A549 (cell line): ENCODE data around the gene ETNPPL. TPM values are rescaled to one million over a fixed set of nuclear protein-coding genes. Genes with fewer than 3 reads are reported as not detected.

Source experiments
- ATAC-seq, 2 experiments: fragments of 200-7000 bp in 1 of 2; fragments of >200 bp in 1 of 2; cut with Nextera tagmentation in 1 of 2; cut with Tn5 transposase in 1 of 2; 3 replicates each; pipeline versions ENCODE4 v1.8.0 to v1.9.1; 2018 to 2020; ENCODE audit warnings: mild to moderate bottlenecking in 1 of 2, moderate library complexity in 1 of 2
- CTCF ChIA-PET: fragments of 300-600 bp; sonication (Branson Sonifier 250); formaldehyde crosslinking; extraction: SDS; loops from one replicate; lab custom pipeline; 2021; ENCODE audit warnings: antibody characterized with exemption, inconsistent platforms; lab: Yijun Ruan, JAX
- POLR2A ChIA-PET: fragments of 350-600 bp; formaldehyde crosslinking; extraction: SDS; loops from one replicate; lab custom pipeline; 2021; ENCODE audit warnings: antibody characterized with exemption, inconsistent platforms; lab: Yijun Ruan, JAX
- DNase-seq, 2 experiments: peaks; one replicate each; pipeline versions ENCODE4 v3.0.0 to v3.0.0-alpha.2; 2011 to 2016; ENCODE audit warnings: low read depth in 1 of 2, low spot score in 1 of 2
- FAIRE-seq: peaks from 2 replicates; lab custom pipeline; 2011; peaks lifted over from hg19 to GRCh38; lab: Jason Lieb, UNC
- H3K27ac ChIP-seq, 2 experiments: fragments of >200 bp; sonication (Bioruptor Twin); formaldehyde crosslinking; 3 replicates each; pipeline ENCODE4 v1.5.1; 2016 to 2017
- H3K4me1 ChIP-seq: fragments of >200 bp; sonication (Bioruptor Twin); formaldehyde crosslinking; 3 replicates; pipeline ENCODE4 v1.6.1; 2016
- H3K4me2 ChIP-seq: fragments of >200 bp; sonication (Bioruptor Twin); formaldehyde crosslinking; 3 replicates; pipeline ENCODE4 v1.6.1; 2016
- H3K4me3 ChIP-seq: fragments of >200 bp; sonication (Bioruptor Twin); formaldehyde crosslinking; 3 replicates; pipeline ENCODE4 v1.5.1; 2016
- H3K9me3 ChIP-seq: fragments of >200 bp; sonication (Bioruptor Twin); formaldehyde crosslinking; 3 replicates; pipeline ENCODE4 v1.6.1; 2016
- CBX8 ChIP-seq: fragments of 200-600 bp; sonication (generic); IDR thresholded peaks from 2 replicates; pipeline ENCODE4 v1.6.1; 2016
- CEBPB ChIP-seq, 2 experiments: fragments of >200 bp in 1 of 2; sonication (Bioruptor Twin) in 1 of 2; formaldehyde crosslinking in 1 of 2; IDR thresholded peaks; 2 replicates each; pipeline ENCODE4 v1.6.1; 2012 to 2016
- CHD4 ChIP-seq: fragments of 200-600 bp; sonication (generic); IDR thresholded peaks from 2 replicates; pipeline ENCODE4 v1.6.1; 2016; ENCODE audit warnings: antibody characterized with exemption, mild to moderate bottlenecking, borderline replicate concordance
- EHF ChIP-seq: fragments of 250-450 bp; sonication (Bioruptor Pico); IDR thresholded peaks from 2 replicates; pipeline ENCODE4 v1.5.0; 2020; ENCODE audit warnings: mild to moderate bottlenecking
- ELK1 ChIP-seq: fragments of 150-350 bp; IDR thresholded peaks from 2 replicates; pipeline ENCODE4 v1.6.1; 2014; ENCODE audit warnings: low read depth, mild to moderate bottlenecking, low read length
- FOSB ChIP-seq: fragments of 250-450 bp; sonication (Bioruptor Pico); IDR thresholded peaks from 2 replicates; pipeline ENCODE4 v1.5.0; 2020; ENCODE audit warnings: mild to moderate bottlenecking, moderate library complexity
- HOXA7 ChIP-seq: fragments of 250-450 bp; sonication (Bioruptor Pico); IDR thresholded peaks from 2 replicates; pipeline ENCODE4 v1.5.0; 2020; ENCODE audit warnings: mild to moderate bottlenecking, moderate library complexity
- HOXB5 ChIP-seq: fragments of 250-450 bp; sonication (Bioruptor Pico); IDR thresholded peaks from 2 replicates; pipeline ENCODE4 v1.5.0; 2020; ENCODE audit warnings: mild to moderate bottlenecking, moderate library complexity
- JUN ChIP-seq, 2 experiments: fragments of >200 bp; sonication (Bioruptor Twin); formaldehyde crosslinking; IDR thresholded peaks; 2 replicates in 1 of 2; 3 replicates in 1 of 2; pipeline ENCODE4 v1.6.1; 2016 to 2017
- KDM1A ChIP-seq: fragments of 200-600 bp; sonication (generic); IDR thresholded peaks from 2 replicates; pipeline ENCODE4 v1.6.1; 2016; ENCODE audit warnings: low read depth, mild to moderate bottlenecking
- MAFK ChIP-seq: fragments of 450-650 bp; IDR thresholded peaks from 2 replicates; pipeline ENCODE4 v1.6.1; 2014; ENCODE audit not compliant: partially characterized antibody
- MAZ ChIP-seq: fragments of 150-350 bp; IDR thresholded peaks from 2 replicates; pipeline ENCODE4 v1.6.1; 2014; ENCODE audit warnings: antibody characterized with exemption, low read depth, low read length, borderline replicate concordance
- MYC ChIP-seq: IDR thresholded peaks from 2 replicates; pipeline ENCODE4 v1.6.1; 2012; ENCODE audit warnings: mild to moderate bottlenecking, inconsistent platforms, low read length, improper control_type of control experiment, borderline replicate concordance
- PBX3 ChIP-seq: IDR thresholded peaks from 2 replicates; pipeline ENCODE4 v1.6.1; 2012
- POLR2AphosphoS2 ChIP-seq: conservative IDR thresholded peaks from 2 replicates; pipeline ENCODE4 v1.6.1; 2012; ENCODE audit warnings: low read length, improper control_type of control experiment, inconsistent platforms
- RAD21 ChIP-seq, 2 experiments: fragments of >200 bp in 1 of 2; sonication (Bioruptor Twin) in 1 of 2; formaldehyde crosslinking in 1 of 2; IDR thresholded peaks in 1 of 2; conservative IDR thresholded peaks in 1 of 2; 2 replicates in 1 of 2; 3 replicates in 1 of 2; pipeline ENCODE4 v1.6.1; 2012 to 2018; ENCODE audit warnings: inconsistent platforms in 1 of 2
- RCOR1 ChIP-seq: fragments of 150-350 bp; IDR thresholded peaks from 2 replicates; pipeline ENCODE4 v1.6.1; 2014; ENCODE audit warnings: antibody characterized with exemption, low read length, low read depth
- SMC3 ChIP-seq: fragments of >200 bp; sonication (Bioruptor Twin); formaldehyde crosslinking; IDR thresholded peaks from 3 replicates; pipeline ENCODE4 v1.6.1; 2018; ENCODE audit warnings: inconsistent platforms
- TFCP2L1 ChIP-seq: fragments of 250-450 bp; sonication (Bioruptor Pico); IDR thresholded peaks from 2 replicates; pipeline ENCODE4 v1.5.0; 2021; ENCODE audit warnings: mild to moderate bottlenecking
- TP53 ChIP-seq: fragments of 250-450 bp; sonication (Bioruptor Pico); IDR thresholded peaks from 2 replicates; pipeline ENCODE4 v1.5.0; 2021; ENCODE audit warnings: mild to moderate bottlenecking, moderate library complexity
- ZNF302 ChIP-seq: fragments of 250-450 bp; sonication (Bioruptor Pico); IDR thresholded peaks from 2 replicates; pipeline ENCODE4 v1.9.0; 2021; ENCODE audit warnings: inconsistent platforms, mild to moderate bottlenecking, moderate library complexity
- WGBS: methylation state at CpG from one replicate; pipeline ENCODE4 v1.1.6; 2017; ENCODE audit errors: missing lambda C conversion rate; 5-methylcytosine and 5-hydroxymethylcytosine counted together
- polyA plus RNA-seq, 4 experiments: library from polyadenylated mRNA; depleted of rRNA in 3 of 4; stranded (reverse); fragments of >200 nt; fragmentation: RNase III in 1 of 4; extraction: RNeasy Plus Mini Kit Qiagen cat#74134 plus additional on column Dnase treatment in 1 of 4; gene quantifications; 2 replicates in 3 of 4; 3 replicates in 1 of 4; pipeline ENCODE4 v1.2.3, GENCODE V29; 2011 to 2017
- TF ChIP-seq, protein P1 (sequence below): fragments of 250-450 bp; sonication (Bioruptor Pico); IDR thresholded peaks from 2 replicates; pipeline ENCODE4 v1.5.0; 2021; ENCODE audit warnings: mild to moderate bottlenecking, moderate library complexity, borderline replicate concordance
- TF ChIP-seq, protein P2 (sequence below): IDR thresholded peaks from 2 replicates; pipeline ENCODE4 v1.6.1; 2012; ENCODE audit warnings: low read depth, borderline replicate concordance
- TF ChIP-seq, protein P3 (sequence below): fragments of >200 bp; sonication (Bioruptor Twin); formaldehyde crosslinking; IDR thresholded peaks from 3 replicates; pipeline ENCODE4 v1.6.1; 2016

The ETNPPL gene
- polyA plus RNA-seq, 2 of the 4 experiments (the other 2 are of a cell fraction) = not detected

DNA sequence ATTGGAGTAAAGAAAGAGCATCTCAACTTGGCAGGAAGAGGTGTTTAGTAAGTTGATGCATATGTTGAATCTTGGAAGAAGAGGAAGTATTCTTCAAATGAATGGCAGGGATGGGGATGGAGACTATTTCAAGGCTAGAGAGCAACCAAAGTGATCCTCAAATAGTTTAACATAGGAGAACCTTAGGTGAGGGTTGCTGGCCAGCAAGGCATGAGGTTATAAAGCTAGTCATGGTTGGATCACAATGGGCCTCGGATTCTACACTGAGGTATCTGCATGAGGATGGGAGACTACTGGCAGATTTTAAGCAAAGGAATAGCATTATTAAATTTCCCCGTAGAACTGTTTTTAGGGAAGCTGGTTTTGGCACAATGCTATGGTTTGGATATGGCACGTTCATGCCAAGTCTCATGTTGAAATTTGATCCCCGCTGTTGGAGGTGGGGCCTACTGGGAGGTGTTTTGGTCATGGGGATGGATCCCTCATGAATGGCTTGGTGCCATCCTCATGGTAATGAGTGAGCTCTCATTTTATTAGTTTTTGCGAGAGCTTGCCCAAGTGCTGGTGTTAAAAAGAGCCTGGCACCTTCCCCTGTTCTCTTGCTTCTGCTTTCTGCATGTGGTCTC is 41.9 kb upstream of the ETNPPL start (continued):
- no peak for TF ChIP-seq MAZ
- TF ChIP-seq TP53 (CRISPR knock-in tag) = no peak
- no peak for TF ChIP-seq RCOR1
- TF ChIP-seq FOSB = no peak
- TF ChIP-seq, all 56 proteins: peak for 0

DNA sequence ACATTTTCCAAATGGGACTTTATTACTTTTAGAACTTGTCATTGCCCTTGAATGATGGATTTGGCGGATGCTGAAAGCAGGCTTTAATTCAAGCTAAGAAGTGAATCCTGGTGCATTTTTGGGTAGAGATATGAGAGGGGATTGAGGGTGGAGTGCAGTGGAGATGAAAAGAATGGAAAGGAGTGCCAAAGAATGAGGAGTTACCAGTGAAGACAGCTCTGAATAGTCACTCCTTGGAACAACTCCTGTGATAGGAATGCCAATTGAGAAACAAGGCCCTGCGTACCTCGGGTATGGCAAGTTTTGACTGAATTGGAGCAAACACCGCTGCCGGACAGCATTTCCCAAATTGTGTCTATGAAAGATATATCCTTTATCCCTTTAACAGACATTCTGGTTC is 36.5 kb upstream of the ETNPPL start:
- ChIA-PET CTCF (no interaction called here), POLR2A (no interaction called here)
- WGBS = 74% methylated on average over 5 of the region's 5 CpGs
- H3K4me3 ChIP-seq = no peak overlapping the region
- TF ChIP-seq ELK1 (no peak), RAD21 (conservative IDR thresholded peaks at IDR 0.05 in 1 of 2, IDR thresholded peaks at IDR 0.05 in 1 of 2) (no peak), MAFK (no peak), ZNF302 (CRISPR knock-in tag) (no peak), MAZ (no peak)
- TF ChIP-seq, protein P1, sequence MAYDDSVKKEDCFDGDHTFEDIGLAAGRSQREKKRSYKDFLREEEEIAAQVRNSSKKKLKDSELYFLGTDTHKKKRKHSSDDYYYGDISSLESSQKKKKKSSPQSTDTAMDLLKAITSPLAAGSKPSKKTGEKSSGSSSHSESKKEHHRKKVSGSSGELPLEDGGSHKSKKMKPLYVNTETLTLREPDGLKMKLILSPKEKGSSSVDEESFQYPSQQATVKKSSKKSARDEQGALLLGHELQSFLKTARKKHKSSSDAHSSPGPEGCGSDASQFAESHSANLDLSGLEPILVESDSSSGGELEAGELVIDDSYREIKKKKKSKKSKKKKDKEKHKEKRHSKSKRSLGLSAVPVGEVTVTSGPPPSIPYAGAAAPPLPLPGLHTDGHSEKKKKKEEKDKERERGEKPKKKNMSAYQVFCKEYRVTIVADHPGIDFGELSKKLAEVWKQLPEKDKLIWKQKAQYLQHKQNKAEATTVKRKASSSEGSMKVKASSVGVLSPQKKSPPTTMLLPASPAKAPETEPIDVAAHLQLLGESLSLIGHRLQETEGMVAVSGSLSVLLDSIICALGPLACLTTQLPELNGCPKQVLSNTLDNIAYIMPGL (CRISPR knock-in tag) = no peak
- TF ChIP-seq, all 56 proteins: peak for 0
- H3K27ac ChIP-seq = no peak overlapping the region
- ATAC-seq = no peak
- no peak for FAIRE-seq
- no peaks in the 10 kb centered on the region for H3K9me3 ChIP-seq
- no peak for DNase-seq
- no peak overlapping the region for H3K4me2 ChIP-seq
- no peaks in the 10 kb centered on the region for H3K4me1 ChIP-seq

DNA sequence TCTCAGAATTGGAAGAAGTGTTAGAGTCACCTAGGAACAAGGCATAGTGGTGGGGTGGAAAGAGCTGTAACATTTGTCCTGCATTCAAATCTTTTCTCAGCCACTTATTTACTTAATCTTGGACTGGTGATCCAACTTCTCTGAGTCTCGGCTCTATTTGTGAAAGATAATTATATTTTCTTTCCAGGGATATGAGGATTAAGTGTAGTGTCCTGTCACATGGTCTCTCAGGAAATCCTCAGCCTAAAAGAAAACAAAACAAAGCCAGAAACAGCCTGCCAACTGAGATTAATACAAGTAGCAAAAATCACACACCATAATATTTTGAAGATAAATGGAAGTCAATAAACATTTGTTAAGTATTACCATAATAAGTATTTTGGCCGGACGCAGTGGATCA is 33.3 kb upstream of the ETNPPL start:
- Histone ChIP-seq H3K4me1 (no peaks in the 10 kb centered on the region), H3K4me2 (no peak overlapping the region), H3K27ac (no peak overlapping the region), H3K4me3 (no peak overlapping the region), H3K9me3 (no peaks in the 10 kb centered on the region)
- no peak for ATAC-seq
- TF ChIP-seq HOXA7 = no peak
- no peak for TF ChIP-seq JUN (IDR thresholded peaks at IDR 0.05)
- no peak for TF ChIP-seq PBX3
- TF ChIP-seq MYC = no peak
- TF ChIP-seq RCOR1 = no peak
- TF ChIP-seq, protein P2, sequence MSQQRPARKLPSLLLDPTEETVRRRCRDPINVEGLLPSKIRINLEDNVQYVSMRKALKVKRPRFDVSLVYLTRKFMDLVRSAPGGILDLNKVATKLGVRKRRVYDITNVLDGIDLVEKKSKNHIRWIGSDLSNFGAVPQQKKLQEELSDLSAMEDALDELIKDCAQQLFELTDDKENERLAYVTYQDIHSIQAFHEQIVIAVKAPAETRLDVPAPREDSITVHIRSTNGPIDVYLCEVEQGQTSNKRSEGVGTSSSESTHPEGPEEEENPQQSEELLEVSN = no peak
- TF ChIP-seq CHD4 = no peak
- no peak for TF ChIP-seq RAD21 (conservative IDR thresholded peaks at IDR 0.05 in 1 of 2, IDR thresholded peaks at IDR 0.05 in 1 of 2)
- TF ChIP-seq EHF (CRISPR knock-in tag) = no peak
- TF ChIP-seq TFCP2L1 = no peak
- no peak for TF ChIP-seq POLR2AphosphoS2
- no peak for TF ChIP-seq CEBPB (IDR thresholded peaks at IDR 0.05)
- TF ChIP-seq KDM1A = no peak
- TF ChIP-seq FOSB = no peak
- TF ChIP-seq SMC3 = no peak
- TF ChIP-seq, protein P3, sequence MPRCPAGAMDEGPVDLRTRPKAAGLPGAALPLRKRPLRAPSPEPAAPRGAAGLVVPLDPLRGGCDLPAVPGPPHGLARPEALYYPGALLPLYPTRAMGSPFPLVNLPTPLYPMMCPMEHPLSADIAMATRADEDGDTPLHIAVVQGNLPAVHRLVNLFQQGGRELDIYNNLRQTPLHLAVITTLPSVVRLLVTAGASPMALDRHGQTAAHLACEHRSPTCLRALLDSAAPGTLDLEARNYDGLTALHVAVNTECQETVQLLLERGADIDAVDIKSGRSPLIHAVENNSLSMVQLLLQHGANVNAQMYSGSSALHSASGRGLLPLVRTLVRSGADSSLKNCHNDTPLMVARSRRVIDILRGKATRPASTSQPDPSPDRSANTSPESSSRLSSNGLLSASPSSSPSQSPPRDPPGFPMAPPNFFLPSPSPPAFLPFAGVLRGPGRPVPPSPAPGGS = no peak
- no peak for TF ChIP-seq HOXB5
- TF ChIP-seq CBX8 = no peak
- CTCF ChIA-PET = no interaction called here
- POLR2A ChIA-PET = no interaction called here
- 44% methylated on average over 3 of the region's 3 CpGs for WGBS
- DNase-seq = no peak
- no peak for FAIRE-seq
